ENCODE results near the gene PLEKHG5. TPM values are rescaled to one million over a fixed set of nuclear protein-coding genes. Genes with fewer than 3 reads are reported as not detected.

The PLEKHG5 gene
- total and polyA plus RNA-seq, 2 donors: 5.8 to 9.9 TPM

- no peak for DNase-seq (ENCODE audit: extremely low spot score)
Measured at GRCh38 chr1:6427441-6428390, 63.8 kb downstream of the PLEKHG5 start.

GRCh38 chr1:6426972-6427350 is 64.5 kb downstream of the PLEKHG5 start:
- no peak overlapping the region for H3K27ac ChIP-seq (ENCODE audit: low read depth)
- H3K4me1 ChIP-seq (ENCODE audit: insufficient read depth): no peaks in the 10 kb centered on the region
- H3K36me3 ChIP-seq (ENCODE audit: insufficient read depth): no peaks in the 10 kb centered on the region
- H3K4me3 ChIP-seq (ENCODE audit: low read depth, low read length): no peak overlapping the region
- DNase-seq (ENCODE audit: extremely low spot score): no peak
- 89% methylated on average over 10 of the region's 10 CpGs for WGBS

More at GRCh38 chr1:6427441-6428390, 63.8 kb downstream of the PLEKHG5 start:
- Histone ChIP-seq H3K4me3 (ENCODE audit: low read depth, low read length) (no peak overlapping the region), H3K27ac (ENCODE audit: low read depth) (no peak overlapping the region), H3K4me1 (ENCODE audit: insufficient read depth) (no peaks in the 10 kb centered on the region), H3K36me3 (ENCODE audit: insufficient read depth) (no peaks in the 10 kb centered on the region)
- 80% methylated on average over 26 of the region's 26 CpGs for WGBS

GRCh38 chr1:6426277-6426971 is 65.0 kb downstream of the PLEKHG5 start:
- DNase-seq (ENCODE audit: extremely low spot score): no peak
- no peaks in the 10 kb centered on the region for H3K36me3 ChIP-seq (ENCODE audit: insufficient read depth)
- H3K4me3 ChIP-seq (ENCODE audit: low read depth, low read length): no peak overlapping the region
- H3K4me1 ChIP-seq (ENCODE audit: insufficient read depth): no peaks in the 10 kb centered on the region
- WGBS: 93% methylated on average over 9 of the region's 9 CpGs
- no peak overlapping the region for H3K27ac ChIP-seq (ENCODE audit: low read depth)

- Histone ChIP-seq H3K4me3 (ENCODE audit: low read depth, low read length) (no peak overlapping the region), H3K36me3 (ENCODE audit: insufficient read depth) (no peaks in the 10 kb centered on the region), H3K27ac (ENCODE audit: low read depth) (no peak overlapping the region), H3K4me1 (ENCODE audit: insufficient read depth) (no peaks in the 10 kb centered on the region)
- no peak for DNase-seq (ENCODE audit: extremely low spot score)
- 79% methylated on average over 6 of the region's 6 CpGs for WGBS
Measured at GRCh38 chr1:6425658-6426057, 65.8 kb downstream of the PLEKHG5 start.

GRCh38 chr1:6424619-6425593 is 66.6 kb downstream of the PLEKHG5 start, which contains the start of gene ESPN:
ESPN (plus strand) TSS chr1:6424776; CDS start chr1:6424956, 180 bp downstream.
- Histone ChIP-seq H3K36me3 (ENCODE audit: insufficient read depth) (no peaks in the 10 kb centered on the region), H3K27ac (ENCODE audit: low read depth) (no peak within 1 kb of the TSS), H3K4me1 (ENCODE audit: insufficient read depth) (no peaks in the 10 kb centered on the region), H3K4me3 (ENCODE audit: low read depth, low read length) (peak within 1 kb of the TSS; percentile 7)
- no peak for DNase-seq (ENCODE audit: extremely low spot score)
- WGBS: 6% methylated on average over 99 of the region's 99 CpGs

GRCh38 chr1:6424000-6424565 is 67.4 kb downstream of the PLEKHG5 start:
- WGBS: 6% methylated on average over 35 of the region's 35 CpGs
- H3K4me1 ChIP-seq (ENCODE audit: insufficient read depth): no peaks in the 10 kb centered on the region
- no peaks in the 10 kb centered on the region for H3K36me3 ChIP-seq (ENCODE audit: insufficient read depth)
- H3K27ac ChIP-seq (ENCODE audit: low read depth): no peak overlapping the region
- H3K4me3 ChIP-seq (ENCODE audit: low read depth, low read length): no peak overlapping the region
- no peak for DNase-seq (ENCODE audit: extremely low spot score)

GRCh38 chr1:6423321-6423999 is 68.0 kb downstream of the PLEKHG5 start:
- no peaks in the 10 kb centered on the region for H3K4me1 ChIP-seq (ENCODE audit: insufficient read depth)

GRCh38 chr1:6421266-6421665 is 70.2 kb downstream of the PLEKHG5 start:
- WGBS: 50% methylated on average over 4 of the region's 4 CpGs
- DNase-seq (ENCODE audit: extremely low spot score): no peak
- Histone ChIP-seq H3K27ac (ENCODE audit: low read depth) (no peak overlapping the region), H3K4me1 (ENCODE audit: insufficient read depth) (no peaks in the 10 kb centered on the region), H3K36me3 (ENCODE audit: insufficient read depth) (no peaks in the 10 kb centered on the region), H3K4me3 (ENCODE audit: low read depth, low read length) (no peak overlapping the region)

More at GRCh38 chr1:6423321-6423999, 68.0 kb downstream of the PLEKHG5 start:
- Histone ChIP-seq H3K27ac (ENCODE audit: low read depth) (no peak overlapping the region), H3K36me3 (ENCODE audit: insufficient read depth) (no peaks in the 10 kb centered on the region), H3K4me3 (ENCODE audit: low read depth, low read length) (no peak overlapping the region)
- no peak for DNase-seq (ENCODE audit: extremely low spot score)
- 10% methylated on average over 24 of the region's 24 CpGs for WGBS

GRCh38 chr1:6420454-6421042 is 70.9 kb downstream of the PLEKHG5 start:
- Histone ChIP-seq H3K36me3 (ENCODE audit: insufficient read depth) (no peaks in the 10 kb centered on the region), H3K4me3 (ENCODE audit: low read depth, low read length) (no peak overlapping the region), H3K27ac (ENCODE audit: low read depth) (no peak overlapping the region), H3K4me1 (ENCODE audit: insufficient read depth) (no peaks in the 10 kb centered on the region)
- 4% methylated on average over 44 of the region's 44 CpGs for WGBS
- DNase-seq (ENCODE audit: extremely low spot score): no peak

- no peak for DNase-seq (ENCODE audit: extremely low spot score)
- WGBS: under 1% methylated on average over 62 of the region's 62 CpGs
- no peaks in the 10 kb centered on the region for H3K36me3 ChIP-seq (ENCODE audit: insufficient read depth)
- H3K4me1 ChIP-seq (ENCODE audit: insufficient read depth): no peaks in the 10 kb centered on the region
- H3K4me3 ChIP-seq (ENCODE audit: low read depth, low read length): peak within 1 kb of the TSS; percentile 35
- no peak within 1 kb of the TSS for H3K27ac ChIP-seq (ENCODE audit: low read depth)
Measured at GRCh38 chr1:6419804-6420453, 71.5 kb downstream of the PLEKHG5 start, which contains the start of gene HES2. HES2 (minus strand) TSS chr1:6419919; CDS start chr1:6419820, 99 bp downstream.

GRCh38 chr1:6419397-6419803 is 72.1 kb downstream of the PLEKHG5 start:
- no peak for DNase-seq (ENCODE audit: extremely low spot score)
- Histone ChIP-seq H3K27ac (ENCODE audit: low read depth) (no peak overlapping the region), H3K4me3 (ENCODE audit: low read depth, low read length) (peak overlapping the region; percentile 35), H3K36me3 (ENCODE audit: insufficient read depth) (no peaks in the 10 kb centered on the region), H3K4me1 (ENCODE audit: insufficient read depth) (no peaks in the 10 kb centered on the region)
- 2% methylated on average over 48 of the region's 48 CpGs for WGBS
